HFF-Myc (cell line): ENCODE data around the gene MARS1.
"Not testable (repeated sequence)": the region's sequence is repeated elsewhere in the genome, so short reads cannot be mapped to it uniquely, and the experiment has no call there.

Source experiments
- DNase-seq: peaks from one replicate; pipeline ENCODE4 v3.0.0-alpha.2; 2011; ENCODE audit warnings: low read depth; ENCODE audit errors: extremely low read depth
- H3K4me3 ChIP-seq: replicated peaks from 2 replicates; pipeline ENCODE4 v1.5.1; 2011; ENCODE audit warnings: low read depth, mild to moderate bottlenecking, control low read depth, low read length
- TF ChIP-seq, protein P1 (sequence below): IDR thresholded peaks from 2 replicates; pipeline ENCODE4 v1.5.1; 2012; ENCODE audit warnings: mild to moderate bottlenecking, low read depth, low read length, control low read depth; ENCODE audit errors: missing control alignments

MARS1 gene

DNA sequence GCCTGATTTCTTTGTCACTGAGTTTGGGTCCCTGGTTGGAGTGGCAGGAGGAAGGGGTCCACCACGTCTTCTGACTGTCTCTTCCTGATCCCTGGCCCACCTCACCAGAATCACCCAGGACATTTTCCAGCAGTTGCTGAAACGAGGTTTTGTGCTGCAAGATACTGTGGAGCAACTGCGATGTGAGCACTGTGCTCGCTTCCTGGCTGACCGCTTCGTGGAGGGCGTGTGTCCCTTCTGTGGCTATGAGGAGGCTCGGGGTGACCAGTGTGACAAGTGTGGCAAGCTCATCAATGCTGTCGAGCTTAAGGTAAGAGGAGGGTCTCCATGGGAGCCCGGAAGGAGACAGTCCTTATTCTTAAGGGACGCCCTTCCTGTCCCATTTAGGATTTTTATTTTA lies 12.3 kb downstream of the MARS1 start:
- H3K4me3 ChIP-seq, result no peak overlapping the region
- no peak for DNase-seq
- TF ChIP-seq, protein P1, sequence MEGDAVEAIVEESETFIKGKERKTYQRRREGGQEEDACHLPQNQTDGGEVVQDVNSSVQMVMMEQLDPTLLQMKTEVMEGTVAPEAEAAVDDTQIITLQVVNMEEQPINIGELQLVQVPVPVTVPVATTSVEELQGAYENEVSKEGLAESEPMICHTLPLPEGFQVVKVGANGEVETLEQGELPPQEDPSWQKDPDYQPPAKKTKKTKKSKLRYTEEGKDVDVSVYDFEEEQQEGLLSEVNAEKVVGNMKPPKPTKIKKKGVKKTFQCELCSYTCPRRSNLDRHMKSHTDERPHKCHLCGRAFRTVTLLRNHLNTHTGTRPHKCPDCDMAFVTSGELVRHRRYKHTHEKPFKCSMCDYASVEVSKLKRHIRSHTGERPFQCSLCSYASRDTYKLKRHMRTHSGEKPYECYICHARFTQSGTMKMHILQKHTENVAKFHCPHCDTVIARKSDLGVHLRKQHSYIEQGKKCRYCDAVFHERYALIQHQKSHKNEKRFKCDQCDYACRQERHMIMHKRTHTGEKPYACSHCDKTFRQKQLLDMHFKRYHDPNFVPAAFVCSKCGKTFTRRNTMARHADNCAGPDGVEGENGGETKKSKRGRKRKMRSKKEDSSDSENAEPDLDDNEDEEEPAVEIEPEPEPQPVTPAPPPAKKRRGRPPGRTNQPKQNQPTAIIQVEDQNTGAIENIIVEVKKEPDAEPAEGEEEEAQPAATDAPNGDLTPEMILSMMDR, result no peak

- H3K4me3 ChIP-seq, DNase-seq: not testable (repeated sequence)
Observed at GRCh38 chr12:57502311-57502969, 14.6 kb downstream of the MARS1 start.

GRCh38 chr12:57506541-57506940 lies 18.7 kb downstream of the MARS1 start:
- not testable (repeated sequence) for DNase-seq, H3K4me3 ChIP-seq

- H3K4me3 ChIP-seq, DNase-seq: not testable (repeated sequence)
Observed at GRCh38 chr12:57507796-57508195, 19.9 kb downstream of the MARS1 start.

- no peak overlapping the region for H3K4me3 ChIP-seq
- TF ChIP-seq, protein P1, result no peak
- DNase-seq, result no peak
Observed at GRCh38 chr12:57511161-57511560, 23.3 kb downstream of the MARS1 start.

DNA sequence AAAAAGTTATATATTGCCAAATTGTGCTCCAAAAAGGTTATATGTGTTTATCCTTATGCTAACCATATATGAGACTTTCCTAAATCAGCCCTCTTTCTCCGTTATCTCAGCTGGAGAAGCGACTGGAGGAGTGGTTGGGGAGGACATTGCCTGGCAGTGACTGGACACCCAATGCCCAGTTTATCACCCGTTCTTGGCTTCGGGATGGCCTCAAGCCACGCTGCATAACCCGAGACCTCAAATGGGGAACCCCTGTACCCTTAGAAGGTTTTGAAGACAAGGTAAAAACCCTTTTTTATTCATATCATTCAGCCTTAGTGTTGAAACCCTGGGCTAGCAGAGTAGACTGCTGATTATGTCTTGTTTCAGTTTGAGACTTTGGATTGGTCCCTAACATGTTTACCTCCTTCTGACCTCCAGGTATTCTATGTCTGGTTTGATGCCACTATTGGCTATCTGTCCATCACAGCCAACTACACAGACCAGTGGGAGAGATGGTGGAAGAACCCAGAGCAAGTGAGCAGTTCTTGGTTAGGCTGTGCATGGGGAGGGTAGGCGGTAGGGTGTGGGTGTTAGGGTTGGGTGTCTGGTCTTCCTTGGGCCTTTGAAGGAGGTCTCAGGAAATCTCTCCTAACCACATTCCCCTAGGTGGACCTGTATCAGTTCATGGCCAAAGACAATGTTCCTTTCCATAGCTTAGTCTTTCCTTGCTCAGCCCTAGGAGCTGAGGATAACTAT lies 23.9 kb downstream of the MARS1 start:
- TF ChIP-seq, protein P1, result no peak
- DNase-seq, result no peak
- no peak overlapping the region for H3K4me3 ChIP-seq

DNA sequence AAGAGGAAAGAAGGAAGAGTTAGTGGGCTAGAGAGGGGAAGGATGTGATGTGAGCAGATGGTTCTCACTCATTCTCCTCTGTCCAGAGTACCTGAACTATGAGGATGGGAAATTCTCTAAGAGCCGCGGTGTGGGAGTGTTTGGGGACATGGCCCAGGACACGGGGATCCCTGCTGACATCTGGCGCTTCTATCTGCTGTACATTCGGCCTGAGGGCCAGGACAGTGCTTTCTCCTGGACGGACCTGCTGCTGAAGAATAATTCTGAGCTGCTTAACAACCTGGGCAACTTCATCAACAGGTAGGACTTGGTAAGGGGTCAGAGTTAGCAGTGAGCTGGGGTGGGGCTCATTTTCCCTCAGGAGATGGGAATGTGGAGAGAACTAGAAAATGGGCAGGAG lies 24.8 kb downstream of the MARS1 start:
- DNase-seq, result no peak
- H3K4me3 ChIP-seq, result no peak overlapping the region
- TF ChIP-seq, protein P1, result no peak

GRCh38 chr12:57513266-57513665 lies 25.4 kb downstream of the MARS1 start:
- no peak for DNase-seq
- TF ChIP-seq, protein P1, result no peak
- no peak overlapping the region for H3K4me3 ChIP-seq

DNA sequence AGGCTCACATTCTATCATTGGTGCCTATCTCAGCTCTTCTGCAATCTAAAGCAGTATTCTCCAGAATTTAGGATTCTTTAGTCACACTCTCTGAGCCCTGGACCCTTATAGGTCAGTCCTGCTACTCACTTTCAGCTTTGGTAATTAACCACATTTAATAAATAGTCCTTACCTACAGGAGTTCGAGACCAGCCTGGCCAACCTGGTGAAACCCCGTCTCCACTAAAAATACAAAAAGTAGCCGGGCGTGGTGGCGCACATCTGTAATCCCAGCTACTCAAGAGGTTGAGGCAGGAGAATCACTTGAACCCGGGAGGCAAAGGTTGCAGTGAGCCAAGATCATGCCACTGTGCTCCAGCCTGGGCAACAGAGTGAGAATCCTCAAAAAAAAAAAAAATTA lies 25.8 kb downstream of the MARS1 start:
- not testable (repeated sequence) for DNase-seq, H3K4me3 ChIP-seq

DNA sequence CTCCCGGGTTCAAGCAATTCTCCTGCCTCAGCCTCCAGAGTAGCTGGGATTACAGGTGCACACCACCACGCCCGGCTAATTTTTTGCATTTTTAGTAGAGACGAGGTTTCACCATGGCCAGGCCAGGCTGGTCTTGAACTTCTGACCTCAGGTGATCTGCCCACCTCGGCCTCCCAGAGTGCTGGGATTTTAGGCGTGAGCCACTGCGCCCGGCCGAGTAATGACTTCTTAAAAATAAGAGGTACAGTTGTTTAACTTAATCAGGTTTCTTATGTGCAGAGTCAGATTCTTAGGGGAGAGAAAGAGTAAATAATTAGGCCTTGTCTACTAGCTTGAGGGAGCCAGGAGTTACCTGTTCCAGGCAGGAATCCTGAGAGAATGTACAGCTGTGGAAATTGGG lies 26.4 kb downstream of the MARS1 start:
- DNase-seq, H3K4me3 ChIP-seq: not testable (repeated sequence)
